NCI-H2107 (cell line): ENCODE results near the gene GFAP.

Experiments
- DNase-seq: peaks from one replicate; lab custom pipeline; 2025; lab: John Stamatoyannopoulos, UW

Gene GFAP

GRCh38 chr17:44862278-44862914, 52.9 kb downstream of the GFAP start:
- no peak for DNase-seq

- DNase-seq = no peak
Measured at GRCh38 chr17:44859701-44860100, 55.6 kb downstream of the GFAP start.

GRCh38 chr17:44854192-44854591, 61.1 kb downstream of the GFAP start:
- no peak for DNase-seq
